Esophagus muscularis mucosa (tissue), 4 donors: ENCODE measurements around the gene ANGPT4. TPM values are rescaled to one million over a fixed set of nuclear protein-coding genes. Genes with fewer than 3 reads are reported as not detected.

Experiments used
- total RNA-seq, 4 donors: library from RNA; depleted of rRNA; stranded (reverse); fragments of >200 nt; gene quantifications; one replicate each; pipeline versions ENCODE4 v1.1.0 to v1.2.1, GENCODE V29; 2016

The ANGPT4 gene
- total RNA-seq, 4 donors from 2014 or later, result under 0.01 to 0.46 (median 0.13) TPM; not detected in 1

Other genes with a start within 250 kb of the ANGPT4 start
- gene SCRT2, start 240.5 kb downstream of the ANGPT4 start, total RNA-seq, result not detected
- 1 to 10 TPM in 3 of 4 donors, not detected in 1; 1.5 to 2.2 (median 1.7) TPM for gene SLC52A3, start 147.8 kb downstream of the ANGPT4 start, total RNA-seq
- 1 to 10 TPM; 2.0 to 4.4 (median 3.2) TPM for gene FAM110A, start 82.6 kb downstream of the ANGPT4 start, total RNA-seq
- gene RSPO4, start 86.0 kb upstream of the ANGPT4 start, total RNA-seq, result 1 to 10 TPM in 1 of 4 donors, under 1 TPM in 3; 0.06 to 2.5 (median 0.52) TPM
- gene PSMF1, start 202.3 kb upstream of the ANGPT4 start, total RNA-seq, result 10 to 100 TPM; 65.4 to 91.5 (median 73.4) TPM